GM21737 (cell line): ENCODE data around the gene ZNF80.
A peak's percentile ranks its signal among the peaks of the same experiment; 100 is the strongest.

Experiments
- ATAC-seq: cut with Tn5 transposase; IDR thresholded peaks from one replicate; pipeline ENCODE4 v1.9.1; 2021; ENCODE audit warnings: mild to moderate bottlenecking, moderate library complexity; ENCODE audit not compliant: unreplicated experiment

ZNF80 gene

GRCh38 chr3:114221165-114221880 is 16.1 kb downstream of the ZNF80 start:
- no peak for ATAC-seq

- no peak for ATAC-seq
These were observed 17.6 kb downstream of the ZNF80 start for GRCh38 chr3:114219741-114220140.

- ATAC-seq: no peak
These were observed 18.7 kb downstream of the ZNF80 start for GRCh38 chr3:114218578-114219185.

GRCh38 chr3:114218006-114218405 is 19.4 kb downstream of the ZNF80 start:
- no peak for ATAC-seq

GRCh38 chr3:114217266-114217665 is 20.1 kb downstream of the ZNF80 start:
- no peak for ATAC-seq

GRCh38 chr3:114216186-114216970 is 21.0 kb downstream of the ZNF80 start:
- ATAC-seq: no peak

GRCh38 chr3:114214542-114215341 is 22.6 kb downstream of the ZNF80 start:
- ATAC-seq: no peak

- ATAC-seq: peak; percentile 84
These were observed 23.5 kb downstream of the ZNF80 start for GRCh38 chr3:114213627-114214541.

- no peak for ATAC-seq
These were observed 24.1 kb downstream of the ZNF80 start for GRCh38 chr3:114213292-114213626.

GRCh38 chr3:114212646-114213045 is 24.7 kb downstream of the ZNF80 start:
- ATAC-seq: no peak

- peak; percentile 82 for ATAC-seq
These were observed 29.6 kb downstream of the ZNF80 start for GRCh38 chr3:114207768-114208167.

- ATAC-seq: no peak
These were observed 31.0 kb downstream of the ZNF80 start for GRCh38 chr3:114206342-114206741.

GRCh38 chr3:114205541-114205940 is 31.8 kb downstream of the ZNF80 start:
- ATAC-seq: no peak

- no peak for ATAC-seq
These were observed 42.6 kb downstream of the ZNF80 start for GRCh38 chr3:114194750-114195149.

GRCh38 chr3:114192136-114192535 is 45.2 kb downstream of the ZNF80 start:
- ATAC-seq: no peak

GRCh38 chr3:114186501-114186900 is 50.9 kb downstream of the ZNF80 start:
- no peak for ATAC-seq
